K562 (cell line): ENCODE results near the gene NEDD4L. TPM values are rescaled to one million over a fixed set of nuclear protein-coding genes. Genes with fewer than 3 reads are reported as not detected.
A peak's percentile ranks its signal among the peaks of the same experiment; 100 is the strongest.

ENCODE experiments used
- ATAC-seq: fragments of 200-7000 bp; cut with Tn5 transposase; 3 replicates; pipeline ENCODE4 v1.9.1; 2020; ENCODE audit warnings: moderate library complexity
- BruUV-seq: library from RNA; stranded (reverse); fragments of 400-500 nt; replicated peaks from 2 replicates; lab custom pipeline; 2021; lab: Mats Ljungman, UMichigan
- CTCF ChIA-PET: fragments of 300-600 bp; formaldehyde crosslinking; extraction: SDS; loops from one replicate; lab custom pipeline; 2021; ENCODE audit warnings: low intra/inter-chr PET ratio; lab: Yijun Ruan, JAX
- POLR2A ChIA-PET: fragments of 300-600, 350-650 bp; sonication (Branson Sonifier 250); formaldehyde crosslinking; extraction: SDS; loops from one replicate; lab custom pipeline; 2021; ENCODE audit warnings: antibody characterized with exemption, inconsistent platforms; lab: Yijun Ruan, JAX
- DNase-seq, 4 experiments: peaks; one replicate each; pipeline versions ENCODE4 v3.0.0 to v3.0.0-alpha.2; 2011 to 2018; ENCODE audit warnings: low spot score in 3 of 4, mixed read lengths in 3 of 4; ENCODE audit errors: extremely low read depth in 1 of 4
- FAIRE-seq: peaks from 2 replicates; lab custom pipeline; 2011; peaks lifted over from hg19 to GRCh38; lab: Jason Lieb, UNC
- H2AFZ ChIP-seq: 2 replicates; pipeline ENCODE4 v1.6.0; 2011; ENCODE audit warnings: low read depth, low read length, control low read depth, inconsistent platforms
- H3K27ac ChIP-seq: fragments of 200-600 bp; 3 replicates; pipeline ENCODE4 v1.8.0; 2011; ENCODE audit warnings: low read depth, mild to moderate bottlenecking, control low read depth, inconsistent platforms, low read length, moderate library complexity, mixed read lengths; ENCODE audit errors: extremely low read depth
- H3K27me3 ChIP-seq, 2 experiments: fragments of 300-600 bp in 1 of 2; 2 replicates in 1 of 2; 3 replicates in 1 of 2; pipeline versions ENCODE4 v1.6.0 to v1.8.0; 2011; ENCODE audit warnings: inconsistent platforms in 2 of 2, low read length in 2 of 2, mild to moderate bottlenecking in 1 of 2, mixed read lengths in 1 of 2, moderate library complexity in 1 of 2; ENCODE audit not compliant: control insufficient read depth in 2 of 2, insufficient read depth in 2 of 2
- H3K36me3 ChIP-seq: fragments of 300-600 bp; 3 replicates; pipeline ENCODE4 v1.8.0; 2011; ENCODE audit warnings: mild to moderate bottlenecking, low read length, inconsistent platforms; ENCODE audit not compliant: control insufficient read depth, insufficient read depth
- H3K4me1 ChIP-seq, 2 experiments: fragments of 200-600 bp in 1 of 2; replicated peaks in 1 of 2; 2 replicates in 1 of 2; 3 replicates in 1 of 2; pipeline versions ENCODE4 v1.5.1 to v1.8.0; 2011; ENCODE audit warnings: inconsistent platforms in 2 of 2, low read length in 2 of 2, mild to moderate bottlenecking in 1 of 2, mixed read lengths in 1 of 2, moderate library complexity in 1 of 2; ENCODE audit not compliant: control insufficient read depth in 2 of 2, insufficient read depth in 2 of 2
- H3K4me2 ChIP-seq: 2 replicates; pipeline ENCODE4 v1.6.1; 2011; ENCODE audit warnings: low read length, control low read depth, inconsistent platforms, mixed read lengths; ENCODE audit not compliant: insufficient read depth
- H3K4me3 ChIP-seq: fragments of 200-600 bp; sonication (generic), shearing (Covaris generic); 2 replicates; pipeline ENCODE4 v1.5.1; 2016; ENCODE audit warnings: control low read depth, inconsistent platforms
- H3K79me2 ChIP-seq: fragments of 200-600 bp; 3 replicates; pipeline ENCODE4 v1.8.0; 2011; ENCODE audit warnings: low read length, inconsistent platforms; ENCODE audit not compliant: control insufficient read depth, insufficient read depth
- H3K9ac ChIP-seq, 2 experiments: 2 replicates each; pipeline versions ENCODE4 v1.6.0 to v1.6.1; 2011; ENCODE audit warnings: low read depth in 2 of 2, low read length in 2 of 2, control low read depth in 1 of 2, inconsistent platforms in 1 of 2, mild to moderate bottlenecking in 1 of 2, mixed read lengths in 1 of 2; ENCODE audit not compliant: insufficient read depth in 1 of 2
- H3K9me1 ChIP-seq: one replicate; pipeline ENCODE4 v1.6.0; 2011; ENCODE audit warnings: inconsistent platforms, mild to moderate bottlenecking, low read length, moderate library complexity; ENCODE audit not compliant: control insufficient read depth, insufficient read depth
- H3K9me3 ChIP-seq: replicated peaks from 2 replicates; pipeline ENCODE4 v1.5.1; 2011; ENCODE audit warnings: low read depth, low read length, inconsistent platforms; ENCODE audit not compliant: control insufficient read depth, insufficient read depth
- H4K20me1 ChIP-seq: replicated peaks from 2 replicates; pipeline ENCODE4 v1.6.1; 2011; ENCODE audit warnings: low read length, inconsistent platforms, mixed read lengths; ENCODE audit not compliant: control insufficient read depth, insufficient read depth
- HNRNPLL ChIP-seq: fragments of 200-400 bp; formaldehyde crosslinking; IDR thresholded peaks from 2 replicates; pipeline ENCODE4 v1.6.1; 2017; ENCODE audit warnings: low read length, low read depth, mild to moderate bottlenecking; ENCODE audit not compliant: poor library complexity, severe bottlenecking
- MAFF ChIP-seq: IDR thresholded peaks from 2 replicates; pipeline ENCODE4 v1.6.1; 2012; ENCODE audit warnings: low read length, improper control_type of control experiment
- MYC ChIP-seq, 2 experiments: fragments of 250-450 bp in 1 of 2; sonication (Bioruptor Pico) in 1 of 2; IDR thresholded peaks; 2 replicates each; pipeline versions ENCODE4 v1.5.1 to v1.6.1; 2012 to 2021; ENCODE audit warnings: low read depth in 2 of 2, borderline replicate concordance in 1 of 2, improper control_type of control experiment in 1 of 2, low read length in 1 of 2, mild to moderate bottlenecking in 1 of 2, moderate library complexity in 1 of 2
- POLR2AphosphoS5 ChIP-seq: IDR thresholded peaks from 2 replicates; pipeline ENCODE4 v1.6.1; 2011; ENCODE audit warnings: mild to moderate bottlenecking, low read depth, low read length, moderate library complexity; ENCODE audit not compliant: control insufficient read depth, insufficient read depth
- RAD21 ChIP-seq, 2 experiments: fragments of 250-450 bp in 1 of 2; fragments of 450-650 bp in 1 of 2; sonication (Bioruptor Pico) in 1 of 2; formaldehyde crosslinking in 1 of 2; IDR thresholded peaks in 1 of 2; conservative IDR thresholded peaks in 1 of 2; 2 replicates each; pipeline versions ENCODE4 v1.4.0 to v1.8.0; 2020 to 2022; ENCODE audit warnings: mild to moderate bottlenecking in 2 of 2, moderate library complexity in 1 of 2
- REST ChIP-seq, 2 experiments: fragments of 450-650 bp; formaldehyde crosslinking in 1 of 2; IDR thresholded peaks; 2 replicates each; pipeline versions ENCODE4 v1.4.0 to v1.6.1; 2014 to 2020; ENCODE audit warnings: mild to moderate bottlenecking in 2 of 2, borderline replicate concordance in 1 of 2, low read depth in 1 of 2
- ZNF140 ChIP-seq: fragments of 250-450 bp; sonication (Bioruptor Pico); IDR thresholded peaks from 2 replicates; pipeline ENCODE4 v1.8.0; 2021; ENCODE audit warnings: moderate library complexity, mild to moderate bottlenecking, inconsistent platforms
- ZNF224 ChIP-seq: sonication (generic); formaldehyde crosslinking; IDR thresholded peaks from 2 replicates; pipeline ENCODE4 v1.8.0; 2022; ENCODE audit warnings: mild to moderate bottlenecking, missing genetic modification reagents
- ZNF384 ChIP-seq: IDR thresholded peaks from 2 replicates; pipeline ENCODE4 v1.6.1; 2012; ENCODE audit warnings: low read depth, low read length, improper control_type of control experiment
- ZNF785 ChIP-seq: fragments of 250-450 bp; sonication (Bioruptor Pico); IDR thresholded peaks from 2 replicates; pipeline ENCODE4 v1.4.0; 2020; ENCODE audit warnings: mild to moderate bottlenecking
- WGBS: fragments of 100-300 bp; shearing (Covaris generic); methylation state at CpG from one replicate; pipeline ENCODE4 v1.1.6; 2016; ENCODE audit warnings: low coverage, mixed read lengths; ENCODE audit not compliant: insufficient coverage; ENCODE audit errors: missing lambda C conversion rate; 5-methylcytosine and 5-hydroxymethylcytosine counted together
- in situ Hi-C: fragments of 300-500 bp; cut with MboI; formaldehyde crosslinking; loops from 4 replicates; pipeline ENCODE4 v1.15.0; 2018; ENCODE audit warnings: inconsistent platforms, mixed read lengths
- intact Hi-C: fragments of 100-400 bp; cut with micrococcal nuclease; formaldehyde crosslinking; loops from 2 replicates; pipeline ENCODE4 v1.14.2; 2022
- polyA plus RNA-seq, 8 experiments: library from polyadenylated mRNA; depleted of rRNA in 4 of 8; stranded (reverse) in 5 of 8; unstranded in 3 of 8; fragments of >200 nt; fragmentation: Nextera tagmentation in 2 of 8; fragmentation: Illumina TruSeq in 1 of 8; extraction: Ambion mirVana in 2 of 8; extraction: Trizol in 1 of 8; gene quantifications; 2 replicates each; pipeline versions ENCODE4 v1.2.1 to v1.2.3, GENCODE V29; 2011 to 2014; ENCODE audit warnings: inconsistent platforms in 1 of 8, missing spikeins in 1 of 8
- total RNA-seq, 7 experiments: library from RNA; depleted of rRNA in 6 of 7; stranded (reverse); fragments of >200 nt in 6 of 7; fragmentation: Illumina TruSeq in 2 of 7; extraction: Trizol in 2 of 7; gene quantifications; 2 replicates each; pipeline versions ENCODE4 v1.2.1 to v1.2.3, GENCODE V29; 2011 to 2021; ENCODE audit warnings: low replicate concordance in 1 of 7

NEDD4L gene
- total and polyA plus RNA-seq, 9 of the 15 experiments (the other 6 are each of a cell fraction or from before 2014, with no cell fraction given): 8.1 to 33.4 (median 19.9) TPM

DNA sequence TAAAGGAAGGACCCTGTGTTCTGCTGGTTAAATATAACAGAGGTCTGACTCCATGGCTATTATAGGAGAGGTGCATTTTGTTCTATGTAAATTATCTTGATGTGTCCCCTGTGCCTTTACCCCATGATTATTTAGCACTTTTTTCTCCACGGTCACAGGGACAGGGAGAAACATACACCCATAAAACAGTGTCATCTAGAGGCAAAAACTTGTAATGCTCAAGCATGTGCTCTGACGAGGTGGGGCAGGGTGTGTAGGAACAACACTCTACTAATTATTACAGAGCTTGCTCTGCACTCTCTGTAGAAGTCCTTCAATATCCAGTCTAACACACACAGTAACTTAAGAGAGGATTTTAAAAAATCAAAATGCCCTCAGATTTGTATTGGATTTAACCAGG, 187.9 kb downstream of the NEDD4L start:
- CTCF ChIA-PET: interaction anchor here (0.6 kb wide), 1 partner anchor 92 kb away, joined by 3 read pairs; no protein-coding TSS in a partner anchor
- peaks cover 4% of the 10 kb centered on the region for H3K79me2 ChIP-seq
- TF ChIP-seq MAFF: no peak
- TF ChIP-seq MYC (IDR thresholded peaks at IDR 0.05; ENCODE audit: low read depth, low read length): peak; percentile 69
- TF ChIP-seq MYC (CRISPR knock-in tag; IDR thresholded peaks at IDR 0.05; ENCODE audit: borderline replicate concordance, low read depth): no peak
- peak; percentile 35; the same call in 1 of the 2 replicates for TF ChIP-seq REST (IDR thresholded peaks at IDR 0.05; ENCODE audit: borderline replicate concordance)
- TF ChIP-seq REST (CRISPR knock-in tag; IDR thresholded peaks at IDR 0.05; ENCODE audit: low read depth): no peak
- no peak for TF ChIP-seq POLR2AphosphoS5
- TF ChIP-seq ZNF384: 0 out of 2 replicates have a peak, but pooled peaks have one; percentile 19
- no peak for TF ChIP-seq ZNF224 (CRISPR knock-in tag)
- TF ChIP-seq RAD21 (CRISPR knock-in tag; conservative IDR thresholded peaks at IDR 0.05 in 1 of 2, IDR thresholded peaks at IDR 0.05 in 1 of 2): peak; percentile 16 to 65
- TF ChIP-seq HNRNPLL: no peak
- no peak for TF ChIP-seq ZNF140 (CRISPR knock-in tag)
- TF ChIP-seq ZNF785 (CRISPR knock-in tag): no peak

More for the DNA sequence above, 187.9 kb downstream of the NEDD4L start:
- Histone ChIP-seq H3K9ac (no peak overlapping the region), H2AFZ (no peak overlapping the region), H3K4me1 (no peaks in the 10 kb centered on the region), H3K27ac (no peak overlapping the region), H3K27me3 (no peaks in the 10 kb centered on the region), H3K4me2 (no peak overlapping the region), H4K20me1 (no peaks in the 10 kb centered on the region), H3K9me3 (no peaks in the 10 kb centered on the region), H3K4me3 (no peak overlapping the region), H3K9me1 (no peaks in the 10 kb centered on the region), H3K36me3 (peaks cover 3% of the 10 kb centered on the region; the same call in 1 of the 3 replicates)
- ATAC-seq: peak; percentile 94
- intact Hi-C loops (loop anchor here (2.0 to 5.0 kb wide), 2 partner anchors 37 to 95 kb away; no protein-coding TSS in a partner anchor), in situ Hi-C loops (no loop called here)
- BruUV-seq: no TSS peak
- POLR2A ChIA-PET: no interaction called here
- WGBS: 11% methylated on average over 2 of the region's 2 CpGs
- peak; percentile 44 for FAIRE-seq
- peak; percentile 24 to 53 (median 40) for DNase-seq
